Adrenal gland (tissue), 12 donors: Measurements from ENCODE around the gene PPT1. TPM values are rescaled to one million over a fixed set of nuclear protein-coding genes. Genes with fewer than 3 reads are reported as not detected.

Source experiments
- DNase-seq, 7 donors: peaks; one replicate each; pipeline ENCODE4 v3.0.0-alpha.2; 2019 to 2020
- H3K27ac ChIP-seq, 5 donors: fragments of 200-600 bp; sonication (generic) in 4 of 5; 1 replicate in 3 of 5; 2 replicates in 2 of 5; pipeline versions ENCODE4 v1.5.1 to v1.8.0; 2016 to 2020; ENCODE audit warnings: mild to moderate bottlenecking in 1 of 5
- H3K27me3 ChIP-seq: fragments of 200-600 bp; 2 replicates; pipeline ENCODE4 v1.8.0; 2021
- H3K36me3 ChIP-seq, 2 donors: fragments of 200-600 bp; replicated peaks in 1 of 2; 1 replicate in 1 of 2; 2 replicates in 1 of 2; pipeline versions ENCODE4 v1.5.1 to v1.8.0; 2018 to 2022
- H3K4me1 ChIP-seq, 2 donors: fragments of 200-600 bp; replicated peaks in 1 of 2; 1 replicate in 1 of 2; 2 replicates in 1 of 2; pipeline versions ENCODE4 v1.5.1 to v1.8.0; 2018 to 2021
- H3K4me3 ChIP-seq, 4 donors: fragments of 200-600 bp; sonication (generic) in 3 of 4; one replicate each; pipeline ENCODE4 v1.5.1; 2016 to 2018
- H3K9me3 ChIP-seq, 3 donors: fragments of 200-600 bp; sonication (generic) in 1 of 3; replicated peaks in 1 of 3; 1 replicate in 2 of 3; 2 replicates in 1 of 3; pipeline versions ENCODE4 v1.5.1 to v1.8.0; 2016 to 2021
- CTCF ChIP-seq, 6 experiments: fragments of 450-650 bp in 4 of 6; fragments of 200-600 bp in 2 of 6; sonication (generic) in 1 of 6; IDR thresholded peaks; 1 replicate in 5 of 6; 2 replicates in 1 of 6; pipeline versions ENCODE4 v1.5.1 to v1.8.0; 2016 to 2021; ENCODE audit warnings: antibody characterized with exemption in 6 of 6, mild to moderate bottlenecking in 2 of 6, moderate library complexity in 1 of 6
- POLR2A ChIP-seq, 2 donors: fragments of 450-650 bp; IDR thresholded peaks; one replicate each; pipeline ENCODE4 v1.6.1; 2017; ENCODE audit warnings: antibody characterized with exemption in 2 of 2, mild to moderate bottlenecking in 2 of 2, moderate library complexity in 1 of 2
- WGBS, 4 donors: extraction: QIAGEN DNeasy Blood & Tissue Kit in 2 of 4; methylation state at CpG; one replicate each; pipeline versions ENCODE4 v1.1.5 to v1.1.7; 2013 to 2017; 5-methylcytosine and 5-hydroxymethylcytosine counted together
- intact Hi-C, 2 donors: fragments of 100-400 bp; cut with DNase I; formaldehyde crosslinking; loops; one replicate each; pipeline versions ENCODE4 v1.14.1 to v1.15.0; 2022 to 2023
- polyA plus RNA-seq, 3 donors: library from polyadenylated mRNA; stranded (reverse); fragments of 200-250 nt in 2 of 3; fragments of 350-450 nt in 1 of 3; fragmentation: Illumina TruSeq in 1 of 3; extraction: RNeasy Lipid Tissue Mini Kit (QIAGEN cat#74804) in 1 of 3; gene quantifications; one replicate each; pipeline ENCODE4 v1.2.3, GENCODE V29; 2013 to 2014
- total RNA-seq, 9 donors: library from RNA; depleted of rRNA in 4 of 9; stranded (reverse); fragments of >200 nt in 4 of 9; fragments of 120-200 nt in 1 of 9; fragmentation: NEBNext Ultra II Directional in 1 of 9; extraction: Animal tissue kit (Norgen Biotek cat#: 25700) in 1 of 9; gene quantifications; one replicate each; pipeline versions ENCODE4 v1.1.0 to v1.2.4, GENCODE V29; 2013 to 2023
- donor health status: healthy with polysubstance abuse.
- donor health status: Bipolar disorder and iron deficiency.
- donor health status: DM: yes; HTN: yes; CAD: no.
- donor health status: DM: no; HTN: no; CAD: no.
- donor health status: DM: no; HTN: no; CAD: no.
- donor health status: DM: yes; HTN: yes; CAD: no.

Gene PPT1
- total and polyA plus RNA-seq, 12 donors = 55.3 to 136 (median 76.6) TPM

- peaks cover 0 to 37% of the 10 kb centered on the region in 2 donors for H3K36me3 ChIP-seq
- no peaks in the 10 kb centered on the region for H3K27me3 ChIP-seq
- DNase-seq = no peak
- intact Hi-C loops = no loop called here
- H3K4me1 ChIP-seq = no peaks in the 10 kb centered on the region
- WGBS, 4 donors = 63 to 75% (median 69%) methylated on average over 7 of the region's 7 CpGs
- TF ChIP-seq POLR2A (IDR thresholded peaks at IDR 0.05) (no peak), CTCF (IDR thresholded peaks at IDR 0.05) (no peak)
- no peaks in the 10 kb centered on the region for H3K9me3 ChIP-seq
- H3K4me3 ChIP-seq = no peak overlapping the region
- peak overlapping the region in 1 of 5 donors; percentile 63 for H3K27ac ChIP-seq
These were observed 15.2 kb downstream of the PPT1 start for GRCh38 chr1:40081871-40082270.

DNA sequence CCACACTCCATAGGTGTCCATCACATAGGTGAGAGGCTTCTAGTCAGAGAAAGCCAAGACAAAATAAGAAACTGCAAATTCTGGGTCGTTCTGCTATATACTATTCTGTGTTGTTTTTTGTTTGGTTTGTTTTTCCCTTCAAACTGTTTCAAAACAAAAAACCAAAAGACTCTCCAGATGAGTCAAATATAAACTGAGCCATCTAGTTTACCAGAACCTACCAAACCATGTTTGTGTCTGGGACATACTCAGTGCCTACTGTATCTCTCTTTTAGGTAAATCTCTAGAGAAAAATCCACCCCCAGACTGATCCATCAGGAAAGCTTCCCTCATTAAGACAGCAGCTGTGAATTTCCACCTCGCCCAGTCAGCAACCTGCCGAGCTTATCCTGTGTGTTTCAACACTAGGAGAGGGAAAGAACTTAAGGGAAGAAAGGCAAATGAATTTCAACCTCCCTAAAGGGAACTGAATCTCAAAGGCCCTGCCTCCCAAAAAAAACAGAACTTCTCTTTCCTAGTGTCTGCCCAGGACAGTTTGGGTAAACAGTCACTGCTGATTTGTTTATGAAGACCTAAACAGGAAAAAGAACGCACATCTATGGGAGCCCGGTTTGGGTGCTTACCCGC lies 17.2 kb downstream of the PPT1 start:
- Histone ChIP-seq H3K27ac (peak overlapping the region in 2 of 5 donors; percentile 23 to 70), H3K9me3 (no peaks in the 10 kb centered on the region), H3K4me3 (no peak overlapping the region), H3K27me3 (no peaks in the 10 kb centered on the region), H3K4me1 (peaks cover 7 to 8% of the 10 kb centered on the region in 2 donors), H3K36me3 (peaks cover 0 to 30% of the 10 kb centered on the region in 2 donors)
- TF ChIP-seq CTCF (IDR thresholded peaks at IDR 0.05) = no peak
- TF ChIP-seq POLR2A (IDR thresholded peaks at IDR 0.05) = no peak
- 75 to 84% (median 80%) methylated on average over 6 of the region's 6 CpGs for WGBS, 4 donors
- no peak for DNase-seq
- intact Hi-C loops = no loop called here

GRCh38 chr1:40078512-40079333 lies 18.3 kb downstream of the PPT1 start:
- Histone ChIP-seq H3K27me3 (no peaks in the 10 kb centered on the region), H3K36me3 (peaks cover 0 to 35% of the 10 kb centered on the region in 2 donors)

More at GRCh38 chr1:40078512-40079333, 18.3 kb downstream of the PPT1 start:
- WGBS, 4 donors = 78 to 91% (median 86%) methylated on average over 5 of the region's 5 CpGs
- Histone ChIP-seq H3K4me3 (no peak overlapping the region), H3K27ac (peak overlapping the region in 1 of 5 donors; percentile 44), H3K4me1 (peaks cover 7 to 8% of the 10 kb centered on the region in 2 donors), H3K9me3 (no peaks in the 10 kb centered on the region)
- DNase-seq = peak; percentile 42 to 72 (median 49)
- TF ChIP-seq POLR2A (IDR thresholded peaks at IDR 0.05) = no peak
- TF ChIP-seq CTCF (IDR thresholded peaks at IDR 0.05) = peak; percentile 52 to 71 (median 64)
- intact Hi-C loops = no loop called here
